Muscle layer of duodenum (tissue), 2 donors: Measurements from ENCODE around the gene HUS1B.

Source experiments
- H3K27ac ChIP-seq: one replicate; pipeline ENCODE4 v1.7.0; 2013; ENCODE audit warnings: mild to moderate bottlenecking, low read length
- H3K27me3 ChIP-seq: one replicate; pipeline ENCODE4 v1.7.0; 2013; ENCODE audit warnings: low read depth, mild to moderate bottlenecking, control low read depth, low read length
- H3K36me3 ChIP-seq, 2 donors: one replicate each; pipeline ENCODE4 v1.7.0; 2013; ENCODE audit warnings: low read length in 2 of 2, control low read depth in 1 of 2, mild to moderate bottlenecking in 1 of 2; ENCODE audit not compliant: insufficient read depth in 2 of 2, control insufficient read depth in 1 of 2
- H3K4me1 ChIP-seq, 2 donors: one replicate each; pipeline ENCODE4 v1.7.0; 2013; ENCODE audit warnings: low read length in 2 of 2, mild to moderate bottlenecking in 2 of 2, control low read depth in 1 of 2, moderate library complexity in 1 of 2; ENCODE audit not compliant: insufficient read depth in 2 of 2, control insufficient read depth in 1 of 2
- H3K4me3 ChIP-seq, 2 donors: one replicate each; pipeline ENCODE4 v1.7.0; 2013; ENCODE audit warnings: low read length in 2 of 2, low read depth in 1 of 2, mild to moderate bottlenecking in 1 of 2
- H3K9me3 ChIP-seq, 2 donors: one replicate each; pipeline ENCODE4 v1.7.0; 2013; ENCODE audit warnings: low read length in 2 of 2, control low read depth in 1 of 2, mild to moderate bottlenecking in 1 of 2; ENCODE audit not compliant: control insufficient read depth in 1 of 2
- donor health status: healthy.

The HUS1B gene

DNA sequence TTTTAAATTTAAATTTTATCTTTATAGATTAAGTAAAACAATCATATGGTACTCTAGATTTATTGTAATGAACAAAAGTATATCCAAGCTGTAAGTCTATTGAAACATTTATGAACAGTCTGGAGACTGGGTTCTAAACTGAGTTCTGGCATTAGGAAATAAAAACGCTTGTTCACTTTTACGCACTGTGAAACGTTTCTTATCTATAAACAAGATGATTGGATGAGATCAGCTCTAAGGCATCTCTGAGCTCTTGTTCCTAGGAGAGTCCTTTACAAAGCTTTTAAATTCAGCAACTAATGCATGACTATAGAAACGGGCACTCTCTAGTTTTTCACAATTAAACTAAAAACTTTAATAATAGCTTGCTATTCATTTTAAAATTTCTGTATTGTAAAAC, 6.8 kb downstream of the HUS1B start:
- Histone ChIP-seq H3K4me3 (no peak overlapping the region), H3K9me3 (no peaks in the 10 kb centered on the region), H3K27ac (no peak overlapping the region), H3K36me3 (no peaks in the 10 kb centered on the region), H3K4me1 (no peaks in the 10 kb centered on the region), H3K27me3 (no peaks in the 10 kb centered on the region)

GRCh38 chr6:642805-643204, 14.1 kb downstream of the HUS1B start:
- H3K4me1 ChIP-seq, result no peaks in the 10 kb centered on the region
- no peak overlapping the region for H3K27ac ChIP-seq
- no peaks in the 10 kb centered on the region for H3K27me3 ChIP-seq
- H3K4me3 ChIP-seq, result no peak overlapping the region
- H3K36me3 ChIP-seq, result no peaks in the 10 kb centered on the region
- no peaks in the 10 kb centered on the region for H3K9me3 ChIP-seq

- H3K4me3 ChIP-seq, result no peak overlapping the region
- H3K4me1 ChIP-seq, result no peaks in the 10 kb centered on the region
- H3K36me3 ChIP-seq, result peaks cover 6 to 10% of the 10 kb centered on the region in 2 donors
- H3K27me3 ChIP-seq, result no peaks in the 10 kb centered on the region
- no peak overlapping the region for H3K27ac ChIP-seq
- H3K9me3 ChIP-seq, result no peaks in the 10 kb centered on the region
Measured at GRCh38 chr6:641225-641985, 15.5 kb downstream of the HUS1B start.

- H3K27ac ChIP-seq, result no peak overlapping the region
- H3K4me1 ChIP-seq, result no peaks in the 10 kb centered on the region
- no peak overlapping the region for H3K4me3 ChIP-seq
- H3K9me3 ChIP-seq, result no peaks in the 10 kb centered on the region
- H3K27me3 ChIP-seq, result no peaks in the 10 kb centered on the region
- peaks cover 11 to 20% of the 10 kb centered on the region in 2 donors for H3K36me3 ChIP-seq
Measured at GRCh38 chr6:636488-636887, 20.4 kb downstream of the HUS1B start.

DNA sequence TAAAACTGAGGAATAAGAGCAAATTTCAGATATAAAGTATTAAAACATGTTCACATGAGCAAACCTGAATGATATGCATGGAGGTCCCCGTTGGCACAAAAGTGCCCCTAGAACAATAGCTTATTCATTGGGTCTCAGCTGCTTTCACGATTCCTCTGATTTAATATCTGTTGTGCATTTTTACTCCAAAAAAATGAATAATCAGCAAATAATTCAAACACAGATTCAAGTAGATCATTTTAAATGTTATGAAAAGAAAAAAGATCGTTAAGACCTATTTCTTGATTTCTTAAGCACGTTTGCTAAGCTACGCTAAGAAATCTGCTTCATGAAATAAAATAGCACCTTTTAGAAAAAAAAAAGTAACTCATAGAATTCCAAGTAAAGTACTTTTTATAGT, 21.7 kb downstream of the HUS1B start:
- Histone ChIP-seq H3K4me1 (no peaks in the 10 kb centered on the region), H3K27ac (no peak overlapping the region), H3K27me3 (no peaks in the 10 kb centered on the region), H3K9me3 (no peaks in the 10 kb centered on the region), H3K36me3 (peaks cover 11 to 20% of the 10 kb centered on the region in 2 donors), H3K4me3 (no peak overlapping the region)

- no peak overlapping the region for H3K27ac ChIP-seq
- H3K4me3 ChIP-seq, result no peak overlapping the region
- peaks cover 11 to 23% of the 10 kb centered on the region in 2 donors for H3K36me3 ChIP-seq
- H3K9me3 ChIP-seq, result no peaks in the 10 kb centered on the region
- H3K27me3 ChIP-seq, result no peaks in the 10 kb centered on the region
- no peaks in the 10 kb centered on the region for H3K4me1 ChIP-seq
Measured at GRCh38 chr6:633611-634010, 23.3 kb downstream of the HUS1B start.

DNA sequence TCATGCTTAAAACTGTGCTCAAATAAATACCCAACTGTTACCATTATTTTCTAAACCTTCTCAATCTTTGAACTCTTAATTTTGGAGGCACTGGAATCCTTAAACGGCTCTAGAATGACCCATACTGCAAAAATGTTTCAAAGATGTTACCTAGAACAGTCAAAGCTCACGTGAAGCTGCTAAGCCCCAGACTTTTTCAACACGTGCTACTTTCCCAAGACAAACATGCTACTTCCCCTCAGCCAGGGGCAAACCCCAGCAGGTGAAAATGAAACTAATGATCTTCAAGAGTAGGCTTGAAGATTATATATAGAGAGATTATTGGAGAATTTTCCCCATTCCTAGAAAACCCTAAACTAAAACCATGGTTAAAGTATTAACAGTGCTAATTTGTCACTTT, 28.1 kb downstream of the HUS1B start:
- Histone ChIP-seq H3K27me3 (no peaks in the 10 kb centered on the region), H3K36me3 (peaks cover 3 to 9% of the 10 kb centered on the region in 2 donors), H3K4me3 (no peak overlapping the region), H3K9me3 (no peaks in the 10 kb centered on the region), H3K27ac (no peak overlapping the region), H3K4me1 (no peaks in the 10 kb centered on the region)

DNA sequence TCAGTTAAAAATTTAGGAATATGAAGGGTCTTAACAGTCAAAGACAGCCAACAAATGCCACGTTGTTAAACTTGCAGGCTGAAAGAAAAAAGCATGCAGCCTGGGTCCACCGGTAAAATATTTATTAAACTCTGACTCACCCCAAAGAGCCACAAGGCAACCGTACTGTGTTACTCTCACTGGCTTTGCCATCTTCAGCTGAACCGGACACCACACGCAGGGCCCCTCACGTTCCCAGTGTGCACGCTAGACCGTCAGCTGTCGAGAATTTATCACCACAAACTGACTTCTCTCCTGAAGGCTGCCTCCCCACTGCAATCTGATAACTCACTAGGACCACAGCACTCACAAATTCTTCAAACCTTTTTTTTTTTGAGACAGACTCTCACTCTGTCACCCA, 30.7 kb downstream of the HUS1B start:
- Histone ChIP-seq H3K4me1 (no peaks in the 10 kb centered on the region), H3K27ac (no peak overlapping the region), H3K36me3 (peaks cover 3 to 8% of the 10 kb centered on the region in 2 donors), H3K27me3 (no peaks in the 10 kb centered on the region), H3K4me3 (no peak overlapping the region), H3K9me3 (no peaks in the 10 kb centered on the region)

DNA sequence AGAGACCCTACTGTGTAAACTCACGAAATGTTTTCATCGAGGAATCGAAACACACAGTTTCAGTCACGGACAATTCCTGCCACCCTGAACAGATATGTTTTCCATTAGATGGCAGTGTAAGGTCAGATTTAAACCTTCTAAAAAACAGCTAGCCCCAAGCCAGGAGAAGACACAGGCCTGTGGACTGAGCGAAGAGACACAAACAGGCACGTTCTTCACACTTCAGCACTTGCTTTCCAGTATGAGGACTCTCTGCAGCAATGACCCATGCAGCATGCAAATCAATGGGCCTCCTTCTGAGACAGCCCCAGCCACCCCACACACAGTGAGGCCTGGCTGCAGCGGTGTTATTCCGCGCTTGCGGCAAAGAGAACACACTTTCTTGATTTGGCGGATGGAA, 31.9 kb downstream of the HUS1B start:
- Histone ChIP-seq H3K36me3 (peaks cover 3 to 17% of the 10 kb centered on the region in 2 donors), H3K4me3 (no peak overlapping the region), H3K4me1 (no peaks in the 10 kb centered on the region), H3K27me3 (no peaks in the 10 kb centered on the region), H3K27ac (no peak overlapping the region), H3K9me3 (no peaks in the 10 kb centered on the region)

DNA sequence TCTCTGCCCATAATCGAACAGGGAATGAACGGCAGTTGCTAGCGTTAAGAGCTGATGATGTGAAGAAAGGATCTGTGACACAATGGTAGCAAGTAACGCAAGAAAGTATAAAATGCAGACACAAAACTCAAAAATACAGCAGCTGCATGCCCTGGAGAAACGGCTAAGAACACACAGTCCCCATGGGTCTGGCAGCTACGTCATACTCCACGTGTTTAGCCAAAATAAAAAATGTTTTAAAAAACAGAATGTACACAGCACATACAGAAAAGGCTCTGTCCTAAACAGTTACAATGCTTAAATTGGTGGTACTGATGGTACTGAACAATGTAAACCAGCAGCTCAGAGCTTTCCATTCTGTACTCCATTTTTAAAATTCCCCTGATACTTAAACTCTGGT, 34.4 kb downstream of the HUS1B start:
- Histone ChIP-seq H3K4me1 (no peaks in the 10 kb centered on the region), H3K9me3 (no peaks in the 10 kb centered on the region), H3K4me3 (peak overlapping the region in 1 of 2 donors; percentile 5), H3K36me3 (peaks cover 0 to 25% of the 10 kb centered on the region in 2 donors), H3K27me3 (no peaks in the 10 kb centered on the region), H3K27ac (peak overlapping the region; percentile 10)

GRCh38 chr6:621931-622330, 35.0 kb downstream of the HUS1B start:
- H3K9me3 ChIP-seq, result no peaks in the 10 kb centered on the region
- H3K27ac ChIP-seq, result peak overlapping the region; percentile 10
- peaks cover 0 to 30% of the 10 kb centered on the region in 2 donors for H3K36me3 ChIP-seq
- H3K4me1 ChIP-seq, result no peaks in the 10 kb centered on the region
- no peaks in the 10 kb centered on the region for H3K27me3 ChIP-seq
- H3K4me3 ChIP-seq, result peak overlapping the region in 1 of 2 donors; percentile 5

DNA sequence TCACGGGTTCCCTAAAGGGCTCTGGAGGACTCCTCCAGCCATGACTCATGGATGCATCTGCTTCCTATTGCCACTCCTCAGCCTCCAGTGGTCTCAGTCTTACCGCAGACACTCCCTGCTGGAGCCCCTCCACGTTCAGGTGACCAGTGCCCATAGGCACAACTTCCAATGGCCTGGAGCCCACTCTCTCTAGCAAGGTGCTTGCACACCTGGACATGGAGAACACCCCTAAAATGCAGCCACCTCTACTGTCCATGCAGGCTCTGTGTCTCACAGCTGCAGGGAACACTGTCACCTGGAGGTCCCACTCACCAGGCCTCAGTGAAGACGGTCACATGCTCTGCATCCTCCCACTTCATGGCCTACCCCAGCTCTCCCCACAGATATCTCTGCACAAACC, 36.0 kb downstream of the HUS1B start:
- no peak overlapping the region for H3K4me3 ChIP-seq
- H3K4me1 ChIP-seq, result no peaks in the 10 kb centered on the region
- no peaks in the 10 kb centered on the region for H3K27me3 ChIP-seq
- H3K27ac ChIP-seq, result no peak overlapping the region
- H3K36me3 ChIP-seq, result peaks cover 0 to 30% of the 10 kb centered on the region in 2 donors
- no peaks in the 10 kb centered on the region for H3K9me3 ChIP-seq
